Measurements from ENCODE around the gene RALGAPA2. TPM values are rescaled to one million over a fixed set of nuclear protein-coding genes. Genes with fewer than 3 reads are reported as not detected.

Gene RALGAPA2
- polyA plus RNA-seq, 1 of the 3 experiments (the other 2 are of a cell fraction): 1.0 TPM

DNA sequence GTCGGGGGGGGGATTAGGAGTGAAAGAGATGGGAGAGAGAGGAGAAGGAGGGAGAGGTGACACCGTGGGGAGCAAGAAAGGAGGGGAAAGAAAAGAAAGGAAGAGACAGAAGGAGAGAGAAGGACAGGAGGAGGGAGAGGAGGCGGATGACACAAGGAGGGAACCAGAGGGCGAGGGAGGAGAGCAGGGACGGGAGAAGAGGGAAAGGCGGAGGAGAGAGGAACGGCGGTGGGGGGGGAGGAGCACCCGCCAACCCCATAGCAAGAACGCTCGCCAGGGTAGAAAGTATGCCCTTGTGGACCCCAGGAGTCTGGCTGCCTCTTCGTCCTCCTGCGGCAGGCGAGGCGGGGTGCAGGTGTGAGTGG, 349.0 kb downstream of the RALGAPA2 start:
- H3K4me3 ChIP-seq (ENCODE audit: low read depth in 2 of 2, low read length in 1 of 2): no peak overlapping the region
- H3F3A ChIP-seq (replicated peaks; ENCODE audit: insufficient read depth): peaks cover 4% of the 10 kb centered on the region
- DNase-seq: no peak
- no peak for TF ChIP-seq RAD21 (IDR thresholded peaks at IDR 0.05; ENCODE audit: low read length)
- no peak for TF ChIP-seq RCOR1 (IDR thresholded peaks at IDR 0.05; ENCODE audit: low read length)
- no peak for TF ChIP-seq SMC3 (IDR thresholded peaks at IDR 0.05; ENCODE audit: low read depth, low read length)
- TF ChIP-seq ELF1 (IDR thresholded peaks at IDR 0.05): no peak
- TF ChIP-seq, protein P1, sequence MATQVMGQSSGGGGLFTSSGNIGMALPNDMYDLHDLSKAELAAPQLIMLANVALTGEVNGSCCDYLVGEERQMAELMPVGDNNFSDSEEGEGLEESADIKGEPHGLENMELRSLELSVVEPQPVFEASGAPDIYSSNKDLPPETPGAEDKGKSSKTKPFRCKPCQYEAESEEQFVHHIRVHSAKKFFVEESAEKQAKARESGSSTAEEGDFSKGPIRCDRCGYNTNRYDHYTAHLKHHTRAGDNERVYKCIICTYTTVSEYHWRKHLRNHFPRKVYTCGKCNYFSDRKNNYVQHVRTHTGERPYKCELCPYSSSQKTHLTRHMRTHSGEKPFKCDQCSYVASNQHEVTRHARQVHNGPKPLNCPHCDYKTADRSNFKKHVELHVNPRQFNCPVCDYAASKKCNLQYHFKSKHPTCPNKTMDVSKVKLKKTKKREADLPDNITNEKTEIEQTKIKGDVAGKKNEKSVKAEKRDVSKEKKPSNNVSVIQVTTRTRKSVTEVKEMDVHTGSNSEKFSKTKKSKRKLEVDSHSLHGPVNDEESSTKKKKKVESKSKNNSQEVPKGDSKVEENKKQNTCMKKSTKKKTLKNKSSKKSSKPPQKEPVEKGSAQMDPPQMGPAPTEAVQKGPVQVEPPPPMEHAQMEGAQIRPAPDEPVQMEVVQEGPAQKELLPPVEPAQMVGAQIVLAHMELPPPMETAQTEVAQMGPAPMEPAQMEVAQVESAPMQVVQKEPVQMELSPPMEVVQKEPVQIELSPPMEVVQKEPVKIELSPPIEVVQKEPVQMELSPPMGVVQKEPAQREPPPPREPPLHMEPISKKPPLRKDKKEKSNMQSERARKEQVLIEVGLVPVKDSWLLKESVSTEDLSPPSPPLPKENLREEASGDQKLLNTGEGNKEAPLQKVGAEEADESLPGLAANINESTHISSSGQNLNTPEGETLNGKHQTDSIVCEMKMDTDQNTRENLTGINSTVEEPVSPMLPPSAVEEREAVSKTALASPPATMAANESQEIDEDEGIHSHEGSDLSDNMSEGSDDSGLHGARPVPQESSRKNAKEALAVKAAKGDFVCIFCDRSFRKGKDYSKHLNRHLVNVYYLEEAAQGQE (IDR thresholded peaks at IDR 0.05; ENCODE audit: low read depth, low read length): no peak
- TF ChIP-seq, protein P2, sequence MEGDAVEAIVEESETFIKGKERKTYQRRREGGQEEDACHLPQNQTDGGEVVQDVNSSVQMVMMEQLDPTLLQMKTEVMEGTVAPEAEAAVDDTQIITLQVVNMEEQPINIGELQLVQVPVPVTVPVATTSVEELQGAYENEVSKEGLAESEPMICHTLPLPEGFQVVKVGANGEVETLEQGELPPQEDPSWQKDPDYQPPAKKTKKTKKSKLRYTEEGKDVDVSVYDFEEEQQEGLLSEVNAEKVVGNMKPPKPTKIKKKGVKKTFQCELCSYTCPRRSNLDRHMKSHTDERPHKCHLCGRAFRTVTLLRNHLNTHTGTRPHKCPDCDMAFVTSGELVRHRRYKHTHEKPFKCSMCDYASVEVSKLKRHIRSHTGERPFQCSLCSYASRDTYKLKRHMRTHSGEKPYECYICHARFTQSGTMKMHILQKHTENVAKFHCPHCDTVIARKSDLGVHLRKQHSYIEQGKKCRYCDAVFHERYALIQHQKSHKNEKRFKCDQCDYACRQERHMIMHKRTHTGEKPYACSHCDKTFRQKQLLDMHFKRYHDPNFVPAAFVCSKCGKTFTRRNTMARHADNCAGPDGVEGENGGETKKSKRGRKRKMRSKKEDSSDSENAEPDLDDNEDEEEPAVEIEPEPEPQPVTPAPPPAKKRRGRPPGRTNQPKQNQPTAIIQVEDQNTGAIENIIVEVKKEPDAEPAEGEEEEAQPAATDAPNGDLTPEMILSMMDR (IDR thresholded peaks at IDR 0.05): no peak
- no peak for TF ChIP-seq MXI1 (IDR thresholded peaks at IDR 0.05; ENCODE audit: low read depth, low read length)
- TF ChIP-seq NRF1 (IDR thresholded peaks at IDR 0.05; ENCODE audit: low read depth, low read length): no peak
- TF ChIP-seq, protein P3, sequence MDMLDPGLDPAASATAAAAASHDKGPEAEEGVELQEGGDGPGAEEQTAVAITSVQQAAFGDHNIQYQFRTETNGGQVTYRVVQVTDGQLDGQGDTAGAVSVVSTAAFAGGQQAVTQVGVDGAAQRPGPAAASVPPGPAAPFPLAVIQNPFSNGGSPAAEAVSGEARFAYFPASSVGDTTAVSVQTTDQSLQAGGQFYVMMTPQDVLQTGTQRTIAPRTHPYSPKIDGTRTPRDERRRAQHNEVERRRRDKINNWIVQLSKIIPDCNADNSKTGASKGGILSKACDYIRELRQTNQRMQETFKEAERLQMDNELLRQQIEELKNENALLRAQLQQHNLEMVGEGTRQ (IDR thresholded peaks at IDR 0.05; ENCODE audit: borderline replicate concordance, low read depth, low read length): no peak
- TF ChIP-seq EZH2phosphoT487 (IDR thresholded peaks at IDR 0.05; ENCODE audit: borderline replicate concordance, low read depth): no peak
- TF ChIP-seq RXRA (IDR thresholded peaks at IDR 0.05; ENCODE audit: borderline replicate concordance, low read depth): no peak
- TF ChIP-seq SIN3A (IDR thresholded peaks at IDR 0.05; ENCODE audit: borderline replicate concordance, low read depth, low read length): no peak
- TF ChIP-seq, protein P4, sequence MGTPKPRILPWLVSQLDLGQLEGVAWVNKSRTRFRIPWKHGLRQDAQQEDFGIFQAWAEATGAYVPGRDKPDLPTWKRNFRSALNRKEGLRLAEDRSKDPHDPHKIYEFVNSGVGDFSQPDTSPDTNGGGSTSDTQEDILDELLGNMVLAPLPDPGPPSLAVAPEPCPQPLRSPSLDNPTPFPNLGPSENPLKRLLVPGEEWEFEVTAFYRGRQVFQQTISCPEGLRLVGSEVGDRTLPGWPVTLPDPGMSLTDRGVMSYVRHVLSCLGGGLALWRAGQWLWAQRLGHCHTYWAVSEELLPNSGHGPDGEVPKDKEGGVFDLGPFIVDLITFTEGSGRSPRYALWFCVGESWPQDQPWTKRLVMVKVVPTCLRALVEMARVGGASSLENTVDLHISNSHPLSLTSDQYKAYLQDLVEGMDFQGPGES (IDR thresholded peaks at IDR 0.05; ENCODE audit: low read depth, low read length): no peak
- TF ChIP-seq, protein P5, sequence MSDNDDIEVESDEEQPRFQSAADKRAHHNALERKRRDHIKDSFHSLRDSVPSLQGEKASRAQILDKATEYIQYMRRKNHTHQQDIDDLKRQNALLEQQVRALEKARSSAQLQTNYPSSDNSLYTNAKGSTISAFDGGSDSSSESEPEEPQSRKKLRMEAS (IDR thresholded peaks at IDR 0.05; ENCODE audit: low read depth): no peak
- no peak for TF ChIP-seq CHD2 (IDR thresholded peaks at IDR 0.05; ENCODE audit: low read length, partially characterized antibody)
- TF ChIP-seq FOSL2 (IDR thresholded peaks at IDR 0.05; ENCODE audit: borderline replicate concordance, low read depth): no peak
- no peak for TF ChIP-seq FOXM1 (IDR thresholded peaks at IDR 0.05; ENCODE audit: low read depth)
- TF ChIP-seq TCF12 (IDR thresholded peaks at IDR 0.05): no peak
- TF ChIP-seq RFX5 (IDR thresholded peaks at IDR 0.05; ENCODE audit: low read length): no peak
- H4K20me1 ChIP-seq (ENCODE audit: insufficient read depth): no peaks in the 10 kb centered on the region
- no peaks in the 10 kb centered on the region; a peak in 1 of 4 replicates for H3K4me1 ChIP-seq (ENCODE audit: control insufficient read depth in 1 of 2, insufficient read depth in 2 of 2, low read depth in 1 of 2, low read length in 1 of 2)
- H3K36me3 ChIP-seq (replicated peaks in 1 of 2; ENCODE audit: control insufficient read depth in 1 of 2, insufficient read depth in 2 of 2, low read length in 1 of 2): no peaks in the 10 kb centered on the region
- H2AFZ ChIP-seq (ENCODE audit: low read depth): no peak overlapping the region
- no peaks in the 10 kb centered on the region for H3K79me2 ChIP-seq (ENCODE audit: insufficient read depth)
- 10% methylated on average over 13 of the region's 15 CpGs for WGBS (ENCODE audit: low lambda C conversion rate)
- no peaks in the 10 kb centered on the region for H3K9me2 ChIP-seq
- CTCF ChIA-PET: no interaction called here
- H3K27ac ChIP-seq (ENCODE audit: low read depth in 2 of 2, low read length in 1 of 2): no peak overlapping the region
- H3K9me3 ChIP-seq: no peaks in the 10 kb centered on the region
- no peak overlapping the region for H3K9ac ChIP-seq
- peaks cover 65% of the 10 kb centered on the region for H3K27me3 ChIP-seq (ENCODE audit: insufficient read depth)
- no peak overlapping the region for H3K4me2 ChIP-seq
- POLR2A ChIA-PET: no interaction called here
